ENCODE data around the gene DDX27.

Gene DDX27

GRCh38 chr20:49283703-49284625 lies 64.7 kb downstream of the DDX27 start:
- Histone ChIP-seq H3K27me3 (ENCODE audit: insufficient read depth, low read length) (no peaks in the 10 kb centered on the region), H3K4me3 (ENCODE audit: low read depth, low read length) (peak overlapping the region; percentile 92), H3K79me2 (ENCODE audit: control insufficient read depth, insufficient read depth, low read length, unreplicated experiment) (peaks cover 94% of the 10 kb centered on the region), H3K36me3 (ENCODE audit: insufficient read depth, low read length) (peaks cover 97% of the 10 kb centered on the region), H3K4me1 (ENCODE audit: control insufficient read depth, insufficient read depth, low read length, unreplicated experiment) (peaks cover 81% of the 10 kb centered on the region), H3K27ac (ENCODE audit: low read depth, low read length) (peak overlapping the region; percentile 25; the same call in 1 of the 2 replicates), H2AFZ (ENCODE audit: low read length, unreplicated experiment) (no peak overlapping the region)

GRCh38 chr20:49284818-49285217 lies 65.6 kb downstream of the DDX27 start:
- peak overlapping the region; percentile 54 for H3K4me3 ChIP-seq (ENCODE audit: low read depth, low read length)
- H2AFZ ChIP-seq (ENCODE audit: low read length, unreplicated experiment), result no peak overlapping the region
- peaks cover 86% of the 10 kb centered on the region for H3K79me2 ChIP-seq (ENCODE audit: control insufficient read depth, insufficient read depth, low read length, unreplicated experiment)
- no peak overlapping the region for H3K27ac ChIP-seq (ENCODE audit: low read depth, low read length)
- H3K36me3 ChIP-seq (ENCODE audit: insufficient read depth, low read length), result peaks cover 93% of the 10 kb centered on the region
- no peaks in the 10 kb centered on the region for H3K27me3 ChIP-seq (ENCODE audit: insufficient read depth, low read length)
- H3K4me1 ChIP-seq (ENCODE audit: control insufficient read depth, insufficient read depth, low read length, unreplicated experiment), result peaks cover 81% of the 10 kb centered on the region

GRCh38 chr20:49285233-49285668 lies 66.0 kb downstream of the DDX27 start:
- H2AFZ ChIP-seq (ENCODE audit: low read length, unreplicated experiment), result no peak overlapping the region
- H3K79me2 ChIP-seq (ENCODE audit: control insufficient read depth, insufficient read depth, low read length, unreplicated experiment), result peaks cover 81% of the 10 kb centered on the region
- no peaks in the 10 kb centered on the region for H3K27me3 ChIP-seq (ENCODE audit: insufficient read depth, low read length)
- H3K4me3 ChIP-seq (ENCODE audit: low read depth, low read length), result peak overlapping the region; percentile 54
- H3K27ac ChIP-seq (ENCODE audit: low read depth, low read length), result peak overlapping the region; percentile 63
- peaks cover 91% of the 10 kb centered on the region for H3K36me3 ChIP-seq (ENCODE audit: insufficient read depth, low read length)
- peaks cover 81% of the 10 kb centered on the region for H3K4me1 ChIP-seq (ENCODE audit: control insufficient read depth, insufficient read depth, low read length, unreplicated experiment)

- peaks cover 90% of the 10 kb centered on the region for H3K36me3 ChIP-seq (ENCODE audit: insufficient read depth, low read length)
- peaks cover 74% of the 10 kb centered on the region for H3K4me1 ChIP-seq (ENCODE audit: control insufficient read depth, insufficient read depth, low read length, unreplicated experiment)
- H3K27me3 ChIP-seq (ENCODE audit: insufficient read depth, low read length), result no peaks in the 10 kb centered on the region
- H2AFZ ChIP-seq (ENCODE audit: low read length, unreplicated experiment), result no peak overlapping the region
- H3K4me3 ChIP-seq (ENCODE audit: low read depth, low read length), result peak overlapping the region; percentile 41
- peak overlapping the region; percentile 63 for H3K27ac ChIP-seq (ENCODE audit: low read depth, low read length)
- H3K79me2 ChIP-seq (ENCODE audit: control insufficient read depth, insufficient read depth, low read length, unreplicated experiment), result peaks cover 74% of the 10 kb centered on the region
Measured at GRCh38 chr20:49285813-49286494, 66.7 kb downstream of the DDX27 start.

- H3K4me3 ChIP-seq (ENCODE audit: low read depth, low read length), result peak overlapping the region; percentile 41
- peaks cover 81% of the 10 kb centered on the region for H3K36me3 ChIP-seq (ENCODE audit: insufficient read depth, low read length)
- no peaks in the 10 kb centered on the region for H3K27me3 ChIP-seq (ENCODE audit: insufficient read depth, low read length)
- peaks cover 65% of the 10 kb centered on the region for H3K79me2 ChIP-seq (ENCODE audit: control insufficient read depth, insufficient read depth, low read length, unreplicated experiment)
- H2AFZ ChIP-seq (ENCODE audit: low read length, unreplicated experiment), result no peak overlapping the region
- H3K27ac ChIP-seq (ENCODE audit: low read depth, low read length), result peak overlapping the region; percentile 63
- peaks cover 66% of the 10 kb centered on the region for H3K4me1 ChIP-seq (ENCODE audit: control insufficient read depth, insufficient read depth, low read length, unreplicated experiment)
Measured at GRCh38 chr20:49286689-49287551, 67.7 kb downstream of the DDX27 start.

GRCh38 chr20:49287555-49288249 lies 68.5 kb downstream of the DDX27 start:
- peaks cover 73% of the 10 kb centered on the region for H3K36me3 ChIP-seq (ENCODE audit: insufficient read depth, low read length)
- H3K79me2 ChIP-seq (ENCODE audit: control insufficient read depth, insufficient read depth, low read length, unreplicated experiment), result peaks cover 57% of the 10 kb centered on the region
- peaks cover 58% of the 10 kb centered on the region for H3K4me1 ChIP-seq (ENCODE audit: control insufficient read depth, insufficient read depth, low read length, unreplicated experiment)
- H2AFZ ChIP-seq (ENCODE audit: low read length, unreplicated experiment), result no peak overlapping the region
- H3K27ac ChIP-seq (ENCODE audit: low read depth, low read length), result peak overlapping the region; percentile 63
- peak overlapping the region; percentile 41 for H3K4me3 ChIP-seq (ENCODE audit: low read depth, low read length)
- H3K27me3 ChIP-seq (ENCODE audit: insufficient read depth, low read length), result no peaks in the 10 kb centered on the region

GRCh38 chr20:49288250-49288751 lies 69.1 kb downstream of the DDX27 start:
- peaks cover 51% of the 10 kb centered on the region for H3K79me2 ChIP-seq (ENCODE audit: control insufficient read depth, insufficient read depth, low read length, unreplicated experiment)

GRCh38 chr20:49288784-49289696 lies 69.8 kb downstream of the DDX27 start:
- H3K79me2 ChIP-seq (ENCODE audit: control insufficient read depth, insufficient read depth, low read length, unreplicated experiment), result peaks cover 43% of the 10 kb centered on the region
- no peak overlapping the region for H2AFZ ChIP-seq (ENCODE audit: low read length, unreplicated experiment)
- H3K36me3 ChIP-seq (ENCODE audit: insufficient read depth, low read length), result peaks cover 60% of the 10 kb centered on the region
- H3K27me3 ChIP-seq (ENCODE audit: insufficient read depth, low read length), result no peaks in the 10 kb centered on the region
- peak overlapping the region; percentile 63 for H3K27ac ChIP-seq (ENCODE audit: low read depth, low read length)
- H3K4me1 ChIP-seq (ENCODE audit: control insufficient read depth, insufficient read depth, low read length, unreplicated experiment), result peaks cover 45% of the 10 kb centered on the region
- no peak overlapping the region for H3K4me3 ChIP-seq (ENCODE audit: low read depth, low read length)

More at GRCh38 chr20:49288250-49288751, 69.1 kb downstream of the DDX27 start:
- Histone ChIP-seq H3K27ac (ENCODE audit: low read depth, low read length) (peak overlapping the region; percentile 63), H3K4me1 (ENCODE audit: control insufficient read depth, insufficient read depth, low read length, unreplicated experiment) (peaks cover 52% of the 10 kb centered on the region), H3K4me3 (ENCODE audit: low read depth, low read length) (no peak overlapping the region), H3K27me3 (ENCODE audit: insufficient read depth, low read length) (no peaks in the 10 kb centered on the region), H2AFZ (ENCODE audit: low read length, unreplicated experiment) (no peak overlapping the region), H3K36me3 (ENCODE audit: insufficient read depth, low read length) (peaks cover 67% of the 10 kb centered on the region)

- no peaks in the 10 kb centered on the region for H3K27me3 ChIP-seq (ENCODE audit: insufficient read depth, low read length)
- no peak overlapping the region for H3K27ac ChIP-seq (ENCODE audit: low read depth, low read length)
- H3K36me3 ChIP-seq (ENCODE audit: insufficient read depth, low read length), result peaks cover 45% of the 10 kb centered on the region
Measured at GRCh38 chr20:49290608-49291191, 71.5 kb downstream of the DDX27 start.

More at GRCh38 chr20:49290608-49291191, 71.5 kb downstream of the DDX27 start:
- peaks cover 27% of the 10 kb centered on the region for H3K79me2 ChIP-seq (ENCODE audit: control insufficient read depth, insufficient read depth, low read length, unreplicated experiment)
- no peak overlapping the region for H2AFZ ChIP-seq (ENCODE audit: low read length, unreplicated experiment)
- peaks cover 28% of the 10 kb centered on the region for H3K4me1 ChIP-seq (ENCODE audit: control insufficient read depth, insufficient read depth, low read length, unreplicated experiment)
- no peak overlapping the region for H3K4me3 ChIP-seq (ENCODE audit: low read depth, low read length)

Measured in ACC112 (cell line).